Gastrocnemius medialis (tissue), 4 donors: ENCODE data around the gene INPP4A. TPM values are rescaled to one million over a fixed set of nuclear protein-coding genes. Genes with fewer than 3 reads are reported as not detected.

Source experiments
- ATAC-seq, 2 donors: fragments of 150-250 bp; one replicate each; pipeline ENCODE4 v1.9.1; 2016
- DNase-seq, 2 donors: peaks; one replicate each; pipeline ENCODE4 v3.0.0-alpha.2; 2019
- H3K27ac ChIP-seq, 4 donors: fragments of 200-600 bp; sonication (generic); 1 replicate in 1 of 4; 2 replicates in 3 of 4; pipeline ENCODE4 v1.5.1; 2016 to 2018; ENCODE audit warnings: mild to moderate bottlenecking in 2 of 4, moderate library complexity in 1 of 4
- H3K27me3 ChIP-seq, 3 donors: fragments of 200-600 bp; sonication (generic) in 2 of 3; 1 replicate in 1 of 3; 2 replicates in 2 of 3; pipeline versions ENCODE4 v1.5.1 to v1.6.0; 2016 to 2019; ENCODE audit warnings: mild to moderate bottlenecking in 1 of 3, moderate library complexity in 1 of 3
- H3K36me3 ChIP-seq, 2 donors: fragments of 200-600 bp; sonication (generic) in 1 of 2; one replicate each; pipeline ENCODE4 v1.5.1; 2017 to 2018
- H3K4me1 ChIP-seq, 2 donors: fragments of 200-600 bp; sonication (generic) in 1 of 2; one replicate each; pipeline ENCODE4 v1.5.1; 2016 to 2017; ENCODE audit warnings: mild to moderate bottlenecking in 2 of 2
- H3K4me3 ChIP-seq, 4 donors: fragments of 200-600 bp; sonication (generic) in 3 of 4; 1 replicate in 1 of 4; 2 replicates in 3 of 4; pipeline ENCODE4 v1.5.1; 2016 to 2019; ENCODE audit warnings: mild to moderate bottlenecking in 2 of 4
- H3K9me3 ChIP-seq, 3 donors: fragments of 200-600 bp; sonication (generic) in 2 of 3; 1 replicate in 1 of 3; 2 replicates in 2 of 3; pipeline ENCODE4 v1.5.1; 2016 to 2019
- CTCF ChIP-seq, 5 experiments: fragments of 450-650 bp in 3 of 5; fragments of 200-600 bp in 2 of 5; sonication (generic) in 2 of 5; IDR thresholded peaks in 4 of 5; conservative IDR thresholded peaks in 1 of 5; 1 replicate in 4 of 5; 2 replicates in 1 of 5; pipeline ENCODE4 v1.5.1; 2016 to 2019; ENCODE audit warnings: antibody characterized with exemption in 5 of 5, mild to moderate bottlenecking in 3 of 5, moderate library complexity in 3 of 5
- POLR2A ChIP-seq, 2 donors: fragments of 450-650 bp; IDR thresholded peaks; one replicate each; pipeline ENCODE4 v1.6.1; 2017; ENCODE audit warnings: antibody characterized with exemption in 2 of 2, mild to moderate bottlenecking in 2 of 2, moderate library complexity in 2 of 2
- in situ Hi-C, 4 donors: fragments of 200-750 bp; cut with MboI; loops; one replicate each; pipeline versions ENCODE4 v1.15.0 to v1.8.0; 2017; ENCODE audit warnings: low sequenced_read_pairs in 4 of 4
- intact Hi-C: fragments of 100-400 bp; cut with DNase I; formaldehyde crosslinking; loops from one replicate; pipeline ENCODE4 v1.15.1; 2023; ENCODE audit warnings: low total_unique reads
- total RNA-seq, 4 donors: library from RNA; depleted of rRNA; stranded (reverse); fragments of >200 nt; gene quantifications; one replicate each; pipeline versions ENCODE4 v1.1.0 to v1.2.3, GENCODE V29; 2016

Gene INPP4A
- total RNA-seq, 4 donors from 2014 or later, result 9.8 to 19.6 (median 16.0) TPM

GRCh38 chr2:98457045-98457696 is 12.5 kb downstream of the INPP4A start:
- intact Hi-C loops, result no loop called here
- no peak for ATAC-seq

GRCh38 chr2:98458207-98458606 is 13.5 kb downstream of the INPP4A start:
- no peaks in the 10 kb centered on the region for H3K27me3 ChIP-seq
- peaks cover 7 to 35% of the 10 kb centered on the region in 2 donors for H3K4me1 ChIP-seq
- DNase-seq (no peak), ATAC-seq (no peak)
- no peaks in the 10 kb centered on the region for H3K36me3 ChIP-seq
- intact Hi-C loops, result no loop called here
- no peak overlapping the region for H3K27ac ChIP-seq
- H3K4me3 ChIP-seq, result no peak overlapping the region
- in situ Hi-C loops, result no loop called here
- no peaks in the 10 kb centered on the region for H3K9me3 ChIP-seq
- no peak for TF ChIP-seq POLR2A (IDR thresholded peaks at IDR 0.05)
- no peak for TF ChIP-seq CTCF (IDR thresholded peaks at IDR 0.05 in 4 of 5, conservative IDR thresholded peaks at IDR 0.05 in 1 of 5)

More at GRCh38 chr2:98457045-98457696, 12.5 kb downstream of the INPP4A start:
- TF ChIP-seq CTCF (IDR thresholded peaks at IDR 0.05 in 4 of 5, conservative IDR thresholded peaks at IDR 0.05 in 1 of 5), result no peak
- TF ChIP-seq POLR2A (IDR thresholded peaks at IDR 0.05), result no peak
- Histone ChIP-seq H3K36me3 (no peaks in the 10 kb centered on the region), H3K4me1 (peaks cover 7 to 35% of the 10 kb centered on the region in 2 donors), H3K27me3 (no peaks in the 10 kb centered on the region), H3K27ac (no peak overlapping the region), H3K4me3 (no peak overlapping the region), H3K9me3 (no peaks in the 10 kb centered on the region)
- DNase-seq, result no peak
- in situ Hi-C loops, result no loop called here

GRCh38 chr2:98458667-98459380 is 14.2 kb downstream of the INPP4A start:
- intact Hi-C loops, result no loop called here
- Histone ChIP-seq H3K9me3 (no peaks in the 10 kb centered on the region), H3K4me3 (no peak overlapping the region), H3K27ac (no peak overlapping the region), H3K27me3 (no peaks in the 10 kb centered on the region), H3K4me1 (peaks cover 7 to 35% of the 10 kb centered on the region in 2 donors), H3K36me3 (no peaks in the 10 kb centered on the region)
- no peak for TF ChIP-seq POLR2A (IDR thresholded peaks at IDR 0.05)
- TF ChIP-seq CTCF (IDR thresholded peaks at IDR 0.05 in 4 of 5, conservative IDR thresholded peaks at IDR 0.05 in 1 of 5), result no peak
- DNase-seq, result no peak
- ATAC-seq, result no peak
- in situ Hi-C loops, result no loop called here

GRCh38 chr2:98459496-98460175 is 15.0 kb downstream of the INPP4A start:
- no peak for TF ChIP-seq CTCF (IDR thresholded peaks at IDR 0.05 in 4 of 5, conservative IDR thresholded peaks at IDR 0.05 in 1 of 5)
- TF ChIP-seq POLR2A (IDR thresholded peaks at IDR 0.05), result no peak
- Histone ChIP-seq H3K4me1 (peaks cover 7 to 31% of the 10 kb centered on the region in 2 donors), H3K9me3 (no peaks in the 10 kb centered on the region), H3K36me3 (no peaks in the 10 kb centered on the region), H3K27ac (peak overlapping the region in 1 of 4 donors; percentile 30), H3K4me3 (no peak overlapping the region), H3K27me3 (no peaks in the 10 kb centered on the region)
- ATAC-seq, result no peak
- intact Hi-C loops (no loop called here), in situ Hi-C loops (no loop called here)
- DNase-seq, result no peak
